GM12878 (cell line): ENCODE data around the gene PKD1. TPM values are rescaled to one million over a fixed set of nuclear protein-coding genes. Genes with fewer than 3 reads are reported as not detected.

ENCODE experiments used
- ATAC-seq: fragments of 200-7000 bp; cut with Tn5 transposase; 3 replicates; pipeline ENCODE4 v1.9.1; 2020; ENCODE audit warnings: mild to moderate bottlenecking, moderate library complexity
- BruUV-seq: library from RNA; stranded (reverse); fragments of 400-500 nt; replicated peaks from 2 replicates; lab custom pipeline; 2021; lab: Mats Ljungman, UMichigan
- CTCF ChIA-PET: fragments of 300-600 bp; sonication (Branson Sonifier 250); formaldehyde crosslinking; extraction: SDS; loops from one replicate; lab custom pipeline; 2021; ENCODE audit warnings: inconsistent platforms; lab: Yijun Ruan, JAX
- POLR2A ChIA-PET: fragments of 350-600 bp; formaldehyde crosslinking; extraction: SDS; loops from one replicate; lab custom pipeline; 2021; ENCODE audit warnings: inconsistent platforms; lab: Charles Lee
- RAD21 ChIA-PET: fragments of 300-600 bp; sonication (Branson Sonifier 250); formaldehyde crosslinking; loops from one replicate; lab custom pipeline; 2023; ENCODE audit warnings: antibody characterized with exemption; ENCODE audit not compliant: unreplicated experiment; lab: Charles Lee
- SMC1A ChIA-PET: fragments of 300-600 bp; sonication (Branson Sonifier 250); formaldehyde crosslinking; loops from one replicate; lab custom pipeline; 2023; ENCODE audit not compliant: unreplicated experiment, uncharacterized antibody; lab: Charles Lee
- DNase-seq: peaks from one replicate; pipeline ENCODE4 v3.0.0-alpha.2; 2011; ENCODE audit warnings: low read depth, low spot score
- FAIRE-seq: peaks from 3 replicates; lab custom pipeline; 2011; peaks lifted over from hg19 to GRCh38; lab: Jason Lieb, UNC
- H2AFZ ChIP-seq: 2 replicates; pipeline ENCODE4 v1.6.0; 2011; ENCODE audit warnings: low read depth, low read length, control low read depth; ENCODE audit not compliant: control insufficient read depth
- H3K27ac ChIP-seq: 2 replicates; pipeline ENCODE4 v1.5.1; 2011; ENCODE audit warnings: control low read depth; ENCODE audit not compliant: control insufficient read depth, insufficient read depth
- H3K27me3 ChIP-seq, 2 experiments: replicated peaks in 1 of 2; 2 replicates each; pipeline versions ENCODE4 v1.6.0 to v1.6.1; 2011; ENCODE audit warnings: low read length in 1 of 2; ENCODE audit not compliant: control insufficient read depth in 2 of 2, insufficient read depth in 2 of 2
- H3K36me3 ChIP-seq, 2 experiments: 2 replicates each; pipeline ENCODE4 v1.5.1; 2011; ENCODE audit warnings: low read length in 1 of 2; ENCODE audit not compliant: control insufficient read depth in 2 of 2, insufficient read depth in 2 of 2
- H3K4me1 ChIP-seq: 2 replicates; pipeline ENCODE4 v1.6.1; 2011; ENCODE audit warnings: mild to moderate bottlenecking, low read length, moderate library complexity, mixed read lengths; ENCODE audit not compliant: control insufficient read depth, insufficient read depth
- H3K4me2 ChIP-seq: 2 replicates; pipeline ENCODE4 v1.6.0; 2011; ENCODE audit warnings: control low read depth; ENCODE audit not compliant: control insufficient read depth, insufficient read depth
- H3K4me3 ChIP-seq: fragments of 200-600 bp; sonication (generic); 2 replicates; pipeline ENCODE4 v1.5.1; 2016
- H3K79me2 ChIP-seq: 2 replicates; pipeline ENCODE4 v1.6.0; 2011; ENCODE audit warnings: low read length; ENCODE audit not compliant: control insufficient read depth, insufficient read depth
- H3K9ac ChIP-seq: 2 replicates; pipeline ENCODE4 v1.8.0; 2011; ENCODE audit warnings: low read length, control low read depth, mixed read lengths; ENCODE audit not compliant: control insufficient read depth, insufficient read depth
- H3K9me3 ChIP-seq: replicated peaks from 3 replicates; pipeline ENCODE4 v1.5.1; 2011; ENCODE audit warnings: mild to moderate bottlenecking, low read length; ENCODE audit not compliant: control insufficient read depth, insufficient read depth
- H4K20me1 ChIP-seq: 2 replicates; pipeline ENCODE4 v1.6.0; 2011; ENCODE audit not compliant: control insufficient read depth, insufficient read depth
- BACH1 ChIP-seq: fragments of 450-650 bp; IDR thresholded peaks from 2 replicates; pipeline ENCODE4 v1.6.1; 2017; ENCODE audit warnings: mild to moderate bottlenecking, borderline replicate concordance
- FOS ChIP-seq: IDR thresholded peaks from 3 replicates; pipeline ENCODE4 v1.6.1; 2011; ENCODE audit warnings: borderline replicate concordance; ENCODE audit not compliant: insufficient read length; ENCODE audit errors: extremely low read depth
- SUZ12 ChIP-seq: fragments of 200-600 bp; sonication (generic); IDR thresholded peaks from one replicate; pipeline ENCODE4 v1.6.1; 2018; ENCODE audit warnings: antibody characterized with exemption, mild to moderate bottlenecking; ENCODE audit not compliant: unreplicated experiment
- ZNF217 ChIP-seq: fragments of 450-650 bp; IDR thresholded peaks from 2 replicates; pipeline ENCODE4 v1.6.1; 2017; ENCODE audit warnings: antibody characterized with exemption, mild to moderate bottlenecking
- WGBS: methylation state at CpG from one replicate; pipeline ENCODE4 v1.1.6; 2016; ENCODE audit warnings: low lambda C conversion rate; ENCODE audit not compliant: insufficient replicate concordance, insufficient coverage; ENCODE audit errors: missing lambda C conversion rate; 5-methylcytosine and 5-hydroxymethylcytosine counted together
- in situ Hi-C: fragments of 300-500 bp; cut with MboI; formaldehyde crosslinking; loops from 9 replicates; pipeline ENCODE4 v1.14.3; 2018; ENCODE audit warnings: mixed read lengths
- intact Hi-C: fragments of 100-400 bp; cut with micrococcal nuclease; formaldehyde crosslinking; loops from one replicate; pipeline ENCODE4 v1.14.2; 2022; ENCODE audit not compliant: unreplicated experiment
- polyA plus RNA-seq, 11 experiments: library from polyadenylated mRNA; depleted of rRNA in 4 of 11; unstranded in 6 of 11; stranded (reverse) in 5 of 11; fragments of >200 nt; fragmentation: Nextera tagmentation in 4 of 11; fragmentation: Illumina TruSeq in 1 of 11; extraction: Ambion mirVana in 4 of 11; extraction: Trizol in 1 of 11; gene quantifications; 1 replicate in 1 of 11; 2 replicates in 10 of 11; pipeline versions ENCODE4 v1.2.1 to v1.2.3, GENCODE V29; 2011 to 2016; ENCODE audit warnings: inconsistent platforms in 2 of 11, missing spikeins in 2 of 11, low read depth in 1 of 11
- total RNA-seq, 4 experiments: library from RNA; depleted of rRNA in 3 of 4; stranded (reverse); fragments of >200 nt in 3 of 4; fragmentation: Illumina TruSeq in 1 of 4; extraction: Trizol in 1 of 4; gene quantifications; 2 replicates each; pipeline versions ENCODE4 v1.2.1 to v1.2.3, GENCODE V29; 2013 to 2021

The PKD1 gene
- total and polyA plus RNA-seq, 10 of the 15 experiments (the other 5 are each of a cell fraction or from before 2014, with no cell fraction given) = 0.11 to 62.0 (median 6.1) TPM

DNA sequence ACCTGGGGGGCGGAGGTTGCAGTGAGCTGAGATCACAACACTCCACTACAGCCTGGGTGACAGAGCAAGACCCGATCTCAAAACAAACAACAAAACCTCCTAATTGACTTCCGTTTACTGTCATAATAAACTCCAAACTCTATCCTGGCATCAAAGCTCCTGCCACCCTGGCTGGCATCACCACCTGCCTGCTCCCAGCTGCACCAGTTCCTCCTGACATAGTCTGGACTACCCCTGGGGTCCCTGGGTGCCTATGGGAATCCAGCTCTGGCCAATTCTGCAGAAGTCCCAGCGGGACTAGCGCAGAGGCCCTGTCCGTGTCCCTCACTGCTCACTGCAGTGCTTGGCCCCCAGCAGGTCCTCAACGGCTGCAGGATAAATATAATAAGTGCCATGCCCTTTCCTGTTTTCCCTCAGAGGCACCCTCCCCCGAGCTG, 88.8 kb downstream of the PKD1 start:
- Histone ChIP-seq H3K9me3 (no peaks in the 10 kb centered on the region), H3K4me2 (peak overlapping the region; percentile 89), H3K4me3 (peak overlapping the region; percentile 97), H3K4me1 (peaks cover 22% of the 10 kb centered on the region), H3K79me2 (peaks cover 16% of the 10 kb centered on the region), H3K36me3 (peaks cover 0 to 1% of the 10 kb centered on the region in 2 experiments; a peak in 2 of 4 replicates), H2AFZ (peak overlapping the region; percentile 89), H3K27ac (peak overlapping the region; percentile 48), H3K27me3 (no peaks in the 10 kb centered on the region), H4K20me1 (no peaks in the 10 kb centered on the region), H3K9ac (peak overlapping the region; percentile 71)
- no TSS peak for BruUV-seq
- WGBS = 15% methylated on average over 8 of the region's 8 CpGs
- ChIA-PET POLR2A (interaction anchor here (1.0 to 1.3 kb wide), 3 partner anchors 75 to 168 kb away, joined by 3 to 5 read pairs (median 4); partner anchors contain the start of genes PGP and TBL3), CTCF (interaction anchor here (1.3 to 2.8 kb wide), 3 partner anchors 24 to 93 kb away, joined by 6 to 16 read pairs (median 8); no protein-coding TSS in a partner anchor), SMC1A (interaction anchor here (1.4 kb wide), 2 partner anchors 39 to 93 kb away, joined by 3 to 8 read pairs; no protein-coding TSS in a partner anchor), RAD21 (interaction anchor here (1.2 to 2.1 kb wide), 4 partner anchors 24 to 460 kb away, joined by 3 to 9 read pairs (median 5); partner anchors contain the start of gene PKD1)
- intact Hi-C loops = no loop called here
- ATAC-seq (peak; percentile 12), FAIRE-seq (peak; percentile 64), DNase-seq (no peak)
- no peak for TF ChIP-seq FOS
- no peak for TF ChIP-seq ZNF217
- TF ChIP-seq SUZ12 = no peak
- TF ChIP-seq BACH1 = no peak
- in situ Hi-C loops = no loop called here
